HEK293T (cell line): Measurements from ENCODE around the gene OBP2B.

Experiments used
- BHLHE40 ChIP-seq: fragments of 450-650 bp; IDR thresholded peaks from 2 replicates; pipeline ENCODE4 v1.6.1; 2016; ENCODE audit warnings: mild to moderate bottlenecking, moderate library complexity, borderline replicate concordance
- CTBP1 ChIP-seq: fragments of 450-650 bp; IDR thresholded peaks from 2 replicates; pipeline ENCODE4 v1.6.1; 2016; ENCODE audit warnings: borderline replicate concordance
- ELF4 ChIP-seq: fragments of 450-650 bp; IDR thresholded peaks from 2 replicates; pipeline ENCODE4 v1.6.1; 2017; ENCODE audit warnings: antibody characterized with exemption
- FOXA1 ChIP-seq: fragments of 450-650 bp; IDR thresholded peaks from 2 replicates; pipeline ENCODE4 v1.6.1; 2016; ENCODE audit warnings: mild to moderate bottlenecking
- FOXM1 ChIP-seq: fragments of 450-650 bp; IDR thresholded peaks from 2 replicates; pipeline ENCODE4 v1.6.1; 2017; ENCODE audit warnings: mild to moderate bottlenecking, borderline replicate concordance
- NFRKB ChIP-seq: fragments of 450-650 bp; IDR thresholded peaks from 2 replicates; pipeline ENCODE4 v1.6.1; 2016; ENCODE audit warnings: mild to moderate bottlenecking, moderate library complexity
- SP1 ChIP-seq: fragments of 450-650 bp; IDR thresholded peaks from 2 replicates; pipeline ENCODE4 v1.6.1; 2017
- SUZ12 ChIP-seq: fragments of 450-650 bp; IDR thresholded peaks from 2 replicates; pipeline ENCODE4 v1.6.1; 2016; ENCODE audit warnings: mild to moderate bottlenecking
- ZNF384 ChIP-seq: fragments of 450-650 bp; IDR thresholded peaks from 2 replicates; pipeline ENCODE4 v1.6.1; 2016

- no peak for TF ChIP-seq NFRKB
- TF ChIP-seq FOXA1, result no peak
- TF ChIP-seq SUZ12, result no peak
- TF ChIP-seq ELF4, result no peak
- no peak for TF ChIP-seq ZNF384
- no peak for TF ChIP-seq SP1
- no peak for TF ChIP-seq BHLHE40
- TF ChIP-seq CTBP1, result no peak
- TF ChIP-seq FOXM1, result no peak
These were observed 16.3 kb upstream of the OBP2B start for GRCh38 chr9:133225171-133226011.
